PFSK-1 (cell line): Measurements from ENCODE around the gene VPS11.

Experiments
- FOXP2 ChIP-seq: optimal IDR thresholded peaks from 2 replicates; pipeline ENCODE3; 2011; ENCODE audit warnings: borderline replicate concordance, control low read depth, inconsistent platforms; ENCODE audit not compliant: insufficient read depth; ENCODE audit errors: extremely low read length, extremely low read depth
- POLR2AphosphoS5 ChIP-seq: IDR thresholded peaks from 2 replicates; pipeline ENCODE4 v1.6.1; 2012; ENCODE audit warnings: low read depth, mild to moderate bottlenecking, control low read depth, low read length, moderate library complexity
- REST ChIP-seq, 2 experiments: IDR thresholded peaks; 2 replicates each; pipeline versions ENCODE4 v1.6.1 to v1.8.0; 2011 to 2012; ENCODE audit warnings: low read depth in 2 of 2, low read length in 2 of 2, control low read depth in 1 of 2, inconsistent platforms in 1 of 2, mild to moderate bottlenecking in 1 of 2, moderate library complexity in 1 of 2; ENCODE audit not compliant: insufficient read depth in 1 of 2
- SIN3A ChIP-seq: IDR thresholded peaks from 2 replicates; pipeline ENCODE4 v1.6.1; 2012; ENCODE audit warnings: mild to moderate bottlenecking, low read length, moderate library complexity, borderline replicate concordance; ENCODE audit not compliant: insufficient read depth
- TAF1 ChIP-seq: IDR thresholded peaks from 2 replicates; pipeline ENCODE4 v1.6.1; 2012; ENCODE audit warnings: low read length, control low read depth, borderline replicate concordance; ENCODE audit not compliant: insufficient read depth

VPS11 gene

GRCh38 chr11:119065369-119065768 is 2.2 kb upstream of the VPS11 start:
- TF ChIP-seq SIN3A: no peak

GRCh38 chr11:119077839-119078238 is 10.2 kb downstream of the VPS11 start:
- TF ChIP-seq FOXP2: no peak
- no peak for TF ChIP-seq TAF1
- TF ChIP-seq POLR2AphosphoS5: no peak
- TF ChIP-seq REST (IDR thresholded peaks at IDR 0.05; ENCODE audit: insufficient read depth in 1 of 2, low read depth in 2 of 2, low read length in 2 of 2): no peak
- TF ChIP-seq SIN3A: no peak

- TF ChIP-seq FOXP2 (no peak), TAF1 (no peak), REST (IDR thresholded peaks at IDR 0.05; ENCODE audit: insufficient read depth in 1 of 2, low read depth in 2 of 2, low read length in 2 of 2) (no peak), POLR2AphosphoS5 (no peak)
Observed at GRCh38 chr11:119078675-119079420, 11.2 kb downstream of the VPS11 start.

GRCh38 chr11:119081682-119082260 is 14.2 kb downstream of the VPS11 start:
- TF ChIP-seq FOXP2: no peak
- no peak for TF ChIP-seq POLR2AphosphoS5
- no peak for TF ChIP-seq REST (IDR thresholded peaks at IDR 0.05; ENCODE audit: insufficient read depth in 1 of 2, low read depth in 2 of 2, low read length in 2 of 2)
- TF ChIP-seq SIN3A: no peak
- no peak for TF ChIP-seq TAF1

GRCh38 chr11:119084663-119085436 is 17.2 kb downstream of the VPS11 start, which contains the start of gene HMBS:
Gene HMBS, plus strand, starts transcription at chr11:119084881. Its CDS starts 153 bp downstream, at chr11:119085034.
- TF ChIP-seq TAF1 (peak; percentile 70; the same call in 1 of the 2 replicates), POLR2AphosphoS5 (peak; percentile 99), SIN3A (peak; percentile 77; the same call in 1 of the 2 replicates), FOXP2 (peak; percentile 67), REST (IDR thresholded peaks at IDR 0.05; ENCODE audit: insufficient read depth in 1 of 2, low read depth in 2 of 2, low read length in 2 of 2) (no peak)
